AG09309 (cell line): ENCODE data around the gene ARHGDIB.

ENCODE experiments used
- DNase-seq: peaks from one replicate; pipeline ENCODE4 v3.0.0-alpha.2; 2010; ENCODE audit warnings: low read depth
- H3K4me3 ChIP-seq: 2 replicates; pipeline ENCODE4 v1.5.1; 2011; ENCODE audit warnings: mild to moderate bottlenecking, low read depth, low read length, moderate library complexity; ENCODE audit not compliant: control insufficient read depth
- TF ChIP-seq, protein P1 (sequence below): IDR thresholded peaks from 2 replicates; pipeline ENCODE4 v1.5.1; 2011; ENCODE audit warnings: mild to moderate bottlenecking, low read depth, low read length, inconsistent platforms; ENCODE audit not compliant: insufficient read depth, control insufficient read depth; ENCODE audit errors: missing control alignments

Gene ARHGDIB

DNA sequence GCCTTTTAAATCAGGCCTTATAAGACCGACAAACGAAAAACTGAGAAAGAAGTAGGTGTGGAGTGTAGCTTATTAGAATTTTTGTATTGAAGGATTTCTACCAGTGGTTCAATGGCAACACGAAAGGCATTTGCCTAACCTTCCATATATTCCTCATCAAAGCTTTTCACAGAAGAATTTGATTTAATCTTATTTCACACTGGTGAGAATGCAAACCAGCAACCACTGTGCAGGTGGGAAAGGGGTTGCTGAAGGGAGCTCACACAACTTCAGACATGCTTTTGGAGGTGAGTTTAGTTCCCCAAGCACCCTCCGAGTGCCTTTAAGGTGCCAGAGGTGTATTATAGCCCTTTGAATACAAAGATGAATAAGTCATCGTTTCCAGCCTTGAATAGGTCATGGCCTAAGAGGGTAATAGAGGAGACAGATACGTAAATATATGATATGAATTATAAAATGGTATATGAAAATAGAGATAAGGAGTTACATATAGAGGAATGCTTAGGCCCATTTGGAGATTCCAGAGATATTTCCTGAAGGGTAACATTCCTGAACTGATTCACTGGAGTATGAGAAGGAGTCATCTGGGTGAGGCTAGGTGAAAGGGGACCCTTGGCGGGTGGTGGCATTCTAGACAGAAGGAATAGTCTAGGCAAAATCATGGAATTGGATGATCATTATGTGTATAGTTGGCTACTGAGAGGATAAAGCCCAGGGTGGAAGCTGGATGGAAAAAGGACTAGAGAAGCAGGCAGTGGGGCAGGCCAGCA lies 29.4 kb downstream of the ARHGDIB start:
- H3K4me3 ChIP-seq = no peak overlapping the region
- no peak for DNase-seq
- TF ChIP-seq, protein P1, sequence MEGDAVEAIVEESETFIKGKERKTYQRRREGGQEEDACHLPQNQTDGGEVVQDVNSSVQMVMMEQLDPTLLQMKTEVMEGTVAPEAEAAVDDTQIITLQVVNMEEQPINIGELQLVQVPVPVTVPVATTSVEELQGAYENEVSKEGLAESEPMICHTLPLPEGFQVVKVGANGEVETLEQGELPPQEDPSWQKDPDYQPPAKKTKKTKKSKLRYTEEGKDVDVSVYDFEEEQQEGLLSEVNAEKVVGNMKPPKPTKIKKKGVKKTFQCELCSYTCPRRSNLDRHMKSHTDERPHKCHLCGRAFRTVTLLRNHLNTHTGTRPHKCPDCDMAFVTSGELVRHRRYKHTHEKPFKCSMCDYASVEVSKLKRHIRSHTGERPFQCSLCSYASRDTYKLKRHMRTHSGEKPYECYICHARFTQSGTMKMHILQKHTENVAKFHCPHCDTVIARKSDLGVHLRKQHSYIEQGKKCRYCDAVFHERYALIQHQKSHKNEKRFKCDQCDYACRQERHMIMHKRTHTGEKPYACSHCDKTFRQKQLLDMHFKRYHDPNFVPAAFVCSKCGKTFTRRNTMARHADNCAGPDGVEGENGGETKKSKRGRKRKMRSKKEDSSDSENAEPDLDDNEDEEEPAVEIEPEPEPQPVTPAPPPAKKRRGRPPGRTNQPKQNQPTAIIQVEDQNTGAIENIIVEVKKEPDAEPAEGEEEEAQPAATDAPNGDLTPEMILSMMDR = no peak

DNA sequence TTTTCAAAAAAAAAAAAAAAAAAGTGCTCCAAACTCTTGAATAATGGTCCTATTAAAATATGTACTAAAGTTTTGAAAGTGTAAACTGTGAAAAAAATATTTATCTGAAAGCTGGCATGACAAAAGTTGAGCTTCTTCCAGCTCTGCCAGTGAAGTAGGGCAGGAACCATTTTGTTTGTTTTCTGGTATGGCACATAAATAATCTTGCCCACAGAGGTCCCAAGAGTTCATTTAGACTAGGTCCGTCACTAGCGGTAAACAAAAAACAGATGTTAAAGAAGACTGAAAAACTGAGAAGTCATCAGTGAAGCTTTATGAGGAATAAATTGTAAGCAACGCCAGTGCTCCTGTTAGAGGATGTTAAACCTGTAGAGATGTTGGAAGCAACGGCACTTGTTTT lies 30.0 kb downstream of the ARHGDIB start:
- TF ChIP-seq, protein P1 = no peak
- DNase-seq = no peak
- H3K4me3 ChIP-seq = no peak overlapping the region

DNA sequence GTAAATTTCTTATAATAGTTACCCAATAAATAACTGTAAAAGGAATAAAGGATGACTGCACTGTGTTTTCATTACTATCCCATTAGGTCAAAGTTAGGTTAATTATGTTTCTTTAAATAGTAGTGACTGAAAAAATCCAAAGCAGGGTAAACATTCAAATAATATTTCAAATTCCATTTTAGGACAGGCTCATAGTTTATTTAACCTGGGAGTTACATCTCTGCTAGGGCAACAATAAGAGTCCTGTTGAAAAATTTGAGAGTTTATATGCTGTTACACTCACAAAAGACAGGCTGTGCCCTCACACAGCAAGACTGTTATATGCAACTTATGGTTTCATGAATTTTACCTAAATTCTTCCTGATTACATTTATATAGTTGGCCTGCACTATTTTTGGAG lies 31.1 kb downstream of the ARHGDIB start:
- H3K4me3 ChIP-seq = no peak overlapping the region
- TF ChIP-seq, protein P1 = no peak
- no peak for DNase-seq

DNA sequence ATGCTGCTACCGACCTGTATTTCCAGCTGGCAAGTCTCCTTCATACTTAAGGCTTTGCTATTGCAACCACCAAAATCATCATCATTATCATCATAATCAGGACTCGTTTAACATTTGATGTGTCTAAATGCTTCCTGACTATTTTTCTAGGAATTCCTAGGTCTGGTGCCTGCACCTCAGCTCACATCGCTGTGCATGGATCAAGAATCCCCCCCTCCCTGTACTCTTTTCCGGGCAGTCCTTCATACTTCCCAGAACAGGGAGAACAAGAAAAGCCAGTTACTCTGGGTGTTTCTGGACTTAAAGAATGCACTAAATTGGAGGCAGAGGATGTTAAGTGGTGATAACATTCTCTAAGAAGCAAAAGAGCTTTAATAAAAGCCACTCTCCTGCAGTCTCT lies 32.5 kb downstream of the ARHGDIB start:
- H3K4me3 ChIP-seq = no peak overlapping the region
- TF ChIP-seq, protein P1 = no peak
- no peak for DNase-seq

DNA sequence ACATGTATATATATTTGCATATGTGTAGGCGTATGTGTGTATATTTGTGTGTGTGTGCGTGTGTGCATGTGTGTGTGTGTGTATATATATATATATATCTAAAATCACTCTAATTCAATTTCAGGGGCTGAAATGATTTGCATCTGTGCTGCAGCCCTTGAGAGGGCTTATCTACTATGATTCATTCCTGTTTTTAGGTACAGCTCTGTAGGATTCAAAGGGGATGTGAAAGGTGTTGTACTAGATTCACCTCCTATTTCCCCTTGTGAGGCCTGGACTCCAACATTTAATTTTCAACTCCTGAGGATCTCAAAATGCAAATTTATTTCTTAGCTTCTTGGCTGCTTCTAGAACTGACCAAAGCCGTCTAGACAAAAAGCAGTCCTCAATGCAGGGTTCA lies 34.1 kb downstream of the ARHGDIB start:
- DNase-seq = no peak
- TF ChIP-seq, protein P1 = no peak
- H3K4me3 ChIP-seq = no peak overlapping the region

DNA sequence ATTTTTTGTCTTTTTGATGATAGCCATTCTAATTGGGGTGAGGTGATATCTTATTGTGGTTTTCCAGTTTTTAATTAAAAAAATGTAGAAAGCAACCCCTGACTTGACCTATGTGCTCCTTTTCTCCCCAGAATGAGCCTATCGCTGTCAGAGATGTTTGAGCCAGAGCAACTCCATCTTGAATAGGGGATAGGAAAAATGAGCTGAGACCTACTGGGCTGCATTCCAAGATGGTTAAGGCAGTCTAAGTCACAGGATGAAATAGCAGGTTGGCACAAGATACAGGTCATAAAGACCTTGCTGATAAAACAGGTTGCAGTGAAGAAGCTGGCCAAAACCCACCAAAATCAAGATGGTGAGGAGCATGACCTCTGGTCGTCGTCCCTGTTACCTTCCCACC lies 36.9 kb downstream of the ARHGDIB start:
- TF ChIP-seq, protein P1 = no peak
- H3K4me3 ChIP-seq = no peak overlapping the region
- DNase-seq = no peak
